Measurements from ENCODE around the gene DPP6.

DNA sequence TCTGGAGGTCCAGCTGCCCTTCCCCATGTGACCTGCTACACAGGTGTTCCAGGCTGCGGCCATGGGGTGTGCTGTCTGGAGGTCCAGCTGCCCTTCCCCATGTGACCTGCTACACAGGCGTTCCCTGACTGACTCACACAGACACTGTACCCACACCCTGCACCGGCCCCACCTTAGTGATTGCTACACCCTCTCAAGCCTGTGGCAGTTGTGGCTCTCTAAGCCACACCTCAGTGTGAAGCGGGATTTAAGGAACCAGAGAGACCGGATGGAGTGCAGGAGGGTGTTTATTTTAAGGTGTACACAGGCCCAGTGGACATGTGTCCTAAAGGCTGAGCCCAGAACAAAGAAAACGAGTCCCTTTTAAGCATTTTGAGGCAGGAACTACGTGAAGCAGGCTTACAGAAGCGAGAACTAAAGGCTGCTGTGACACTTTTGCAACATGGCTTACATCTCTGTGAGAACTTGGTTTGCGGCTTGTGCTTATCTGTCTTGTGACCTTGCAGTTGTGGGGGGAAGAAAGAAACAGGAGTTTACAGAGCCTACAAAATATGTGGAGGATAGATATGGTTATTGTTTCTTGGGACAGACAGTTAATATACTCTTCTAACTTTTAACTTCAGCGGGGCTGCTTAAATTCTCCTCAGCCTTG is 624.4 kb downstream of the DPP6 start:
- TF ChIP-seq POLR2A (IDR thresholded peaks at IDR 0.05), result no peak
- TF ChIP-seq, protein P1, sequence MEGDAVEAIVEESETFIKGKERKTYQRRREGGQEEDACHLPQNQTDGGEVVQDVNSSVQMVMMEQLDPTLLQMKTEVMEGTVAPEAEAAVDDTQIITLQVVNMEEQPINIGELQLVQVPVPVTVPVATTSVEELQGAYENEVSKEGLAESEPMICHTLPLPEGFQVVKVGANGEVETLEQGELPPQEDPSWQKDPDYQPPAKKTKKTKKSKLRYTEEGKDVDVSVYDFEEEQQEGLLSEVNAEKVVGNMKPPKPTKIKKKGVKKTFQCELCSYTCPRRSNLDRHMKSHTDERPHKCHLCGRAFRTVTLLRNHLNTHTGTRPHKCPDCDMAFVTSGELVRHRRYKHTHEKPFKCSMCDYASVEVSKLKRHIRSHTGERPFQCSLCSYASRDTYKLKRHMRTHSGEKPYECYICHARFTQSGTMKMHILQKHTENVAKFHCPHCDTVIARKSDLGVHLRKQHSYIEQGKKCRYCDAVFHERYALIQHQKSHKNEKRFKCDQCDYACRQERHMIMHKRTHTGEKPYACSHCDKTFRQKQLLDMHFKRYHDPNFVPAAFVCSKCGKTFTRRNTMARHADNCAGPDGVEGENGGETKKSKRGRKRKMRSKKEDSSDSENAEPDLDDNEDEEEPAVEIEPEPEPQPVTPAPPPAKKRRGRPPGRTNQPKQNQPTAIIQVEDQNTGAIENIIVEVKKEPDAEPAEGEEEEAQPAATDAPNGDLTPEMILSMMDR (IDR thresholded peaks at IDR 0.05), result no peak

Measured in ovary (tissue), 3 donors.